NCI-H1694 (cell line): ENCODE measurements around the gene CFAP221.
A peak's percentile ranks its signal among the peaks of the same experiment; 100 is the strongest.

ENCODE experiments used
- DNase-seq: peaks from one replicate; lab custom pipeline; 2025; lab: John Stamatoyannopoulos, UW

Gene CFAP221

GRCh38 chr2:119544075-119544938 lies at the start of gene CFAP221:
TSS of gene CFAP221 (plus strand) at chr2:119544449. CDS start at chr2:119546132, 1,683 bp downstream.
- DNase-seq, result peak; percentile 37

GRCh38 chr2:119495948-119496347 lies 48.3 kb upstream of the CFAP221 start:
- DNase-seq, result no peak

- no peak for DNase-seq
These were observed 47.6 kb upstream of the CFAP221 start for GRCh38 chr2:119496682-119497081.

- DNase-seq, result no peak
These were observed 35.5 kb upstream of the CFAP221 start for GRCh38 chr2:119508756-119509155.

DNA sequence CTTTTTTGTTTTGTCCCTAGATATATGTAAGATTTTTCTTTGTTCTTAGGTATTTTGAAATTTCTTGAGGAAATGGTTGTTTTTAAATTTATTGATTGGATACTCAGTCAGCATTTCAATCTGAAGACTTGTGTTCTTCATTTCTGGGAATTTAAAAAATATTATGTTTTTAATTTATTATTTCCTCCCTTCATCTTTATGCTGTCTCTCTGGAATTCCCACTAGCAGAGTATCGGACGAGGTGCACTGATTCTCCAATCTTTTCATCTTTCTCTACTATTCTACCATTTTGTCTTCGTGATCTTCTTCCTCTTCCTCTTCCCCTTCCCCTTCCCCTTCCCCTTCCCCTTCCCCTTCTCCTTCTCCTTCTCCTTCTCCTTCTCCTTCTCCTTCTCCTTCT lies 32.3 kb upstream of the CFAP221 start:
- DNase-seq, result no peak

DNA sequence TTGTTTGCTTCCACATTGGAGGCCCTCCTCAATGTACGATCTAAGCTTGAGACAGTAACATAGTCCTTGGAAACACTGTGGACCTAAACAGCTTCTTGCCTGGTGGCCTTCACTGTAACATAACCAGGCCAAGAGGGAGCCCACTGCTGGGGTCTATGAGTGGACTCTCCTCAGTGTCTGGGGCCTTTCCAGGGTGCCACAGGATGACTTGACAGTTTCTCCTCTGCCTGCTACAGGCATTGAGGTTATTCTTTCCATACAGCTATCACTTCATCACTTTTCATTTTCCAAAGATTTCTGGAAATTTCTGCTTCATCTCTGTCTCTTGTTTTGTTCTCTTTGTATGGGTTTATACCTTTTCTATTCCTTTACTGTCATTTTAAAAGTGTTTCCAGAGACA lies 31.3 kb upstream of the CFAP221 start:
- no peak for DNase-seq

- DNase-seq, result no peak
These were observed 30.4 kb upstream of the CFAP221 start for GRCh38 chr2:119513832-119514231.

DNA sequence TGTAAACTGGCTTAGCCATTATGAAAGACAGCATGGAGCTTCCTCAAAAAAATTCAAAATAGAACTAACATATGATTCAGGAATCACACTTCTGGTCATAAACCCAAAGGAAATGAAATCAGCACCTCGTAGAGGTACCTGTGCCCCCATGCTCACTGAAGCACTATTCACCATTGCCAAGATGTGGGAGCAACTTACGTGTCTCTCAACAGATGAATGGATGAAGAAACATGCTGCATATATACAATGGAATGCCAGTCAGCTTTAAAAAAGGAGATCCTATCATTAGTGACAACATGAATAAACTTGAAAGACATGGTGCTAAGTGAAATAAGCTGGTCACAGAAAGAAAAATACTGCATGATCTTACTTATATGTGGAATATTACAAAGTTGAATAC lies 28.1 kb upstream of the CFAP221 start:
- DNase-seq, result no peak

DNA sequence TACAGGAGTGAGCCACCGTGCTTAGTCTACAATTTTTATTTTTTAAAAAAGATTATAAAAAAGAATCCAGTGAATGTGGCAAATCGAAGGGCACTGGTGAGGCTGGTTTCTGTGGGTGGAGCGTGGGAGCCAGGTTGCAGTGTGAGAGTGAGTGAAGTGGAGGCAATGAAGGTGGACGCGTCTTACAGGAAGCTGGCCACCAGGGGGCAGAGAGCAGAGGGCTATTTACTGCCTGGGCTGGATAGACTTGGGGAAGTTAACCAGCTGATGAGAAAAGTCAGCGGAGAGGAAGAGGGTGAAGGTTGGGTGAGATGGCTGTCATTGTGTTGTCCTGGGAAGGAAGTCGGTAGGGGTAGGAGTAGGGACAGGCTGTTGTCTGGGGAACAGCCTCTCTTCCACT lies 26.8 kb upstream of the CFAP221 start:
- peak; percentile 59 for DNase-seq

- DNase-seq, result no peak
These were observed 25.7 kb upstream of the CFAP221 start for GRCh38 chr2:119518401-119519056.

DNA sequence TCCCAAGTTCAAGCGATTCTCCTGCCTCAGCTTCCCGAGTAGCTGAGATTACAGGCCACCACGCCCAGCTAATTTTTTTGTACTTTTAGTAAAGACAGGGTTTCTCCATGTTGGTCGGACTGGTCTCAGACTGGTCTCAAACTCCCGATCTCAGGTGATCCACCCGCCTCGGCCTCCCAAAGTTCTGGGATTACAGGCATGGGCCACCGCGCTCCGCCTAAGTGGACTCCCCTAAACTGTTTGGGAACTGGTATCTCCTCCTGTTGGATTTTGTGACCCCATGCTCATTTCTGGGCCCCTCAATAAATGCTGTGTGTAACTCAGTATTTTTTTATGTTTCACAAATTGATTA lies 25.2 kb upstream of the CFAP221 start:
- no peak for DNase-seq

- DNase-seq, result no peak
These were observed 23.4 kb upstream of the CFAP221 start for GRCh38 chr2:119520696-119521432.

GRCh38 chr2:119521433-119522050 lies 22.7 kb upstream of the CFAP221 start:
- DNase-seq, result no peak

DNA sequence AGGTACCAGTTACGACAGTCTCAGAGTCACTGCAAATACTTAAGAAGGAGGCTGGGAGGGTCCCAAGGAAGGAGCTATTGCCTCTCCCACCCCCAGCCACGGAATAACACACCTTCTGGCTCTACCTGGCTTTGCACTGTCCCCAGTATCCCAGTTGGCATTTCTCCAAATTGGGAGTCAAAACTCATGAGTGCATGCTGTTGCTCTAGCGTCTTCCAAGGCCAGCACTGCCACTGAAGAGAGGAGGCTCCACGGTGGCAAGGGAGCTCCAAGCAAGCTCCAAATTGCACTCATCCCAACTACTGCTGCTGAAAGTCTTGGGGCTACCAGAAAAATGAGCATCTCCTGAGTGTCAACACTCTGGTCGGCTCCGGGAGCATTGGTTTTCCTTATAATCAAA lies 21.6 kb upstream of the CFAP221 start:
- DNase-seq, result no peak

DNA sequence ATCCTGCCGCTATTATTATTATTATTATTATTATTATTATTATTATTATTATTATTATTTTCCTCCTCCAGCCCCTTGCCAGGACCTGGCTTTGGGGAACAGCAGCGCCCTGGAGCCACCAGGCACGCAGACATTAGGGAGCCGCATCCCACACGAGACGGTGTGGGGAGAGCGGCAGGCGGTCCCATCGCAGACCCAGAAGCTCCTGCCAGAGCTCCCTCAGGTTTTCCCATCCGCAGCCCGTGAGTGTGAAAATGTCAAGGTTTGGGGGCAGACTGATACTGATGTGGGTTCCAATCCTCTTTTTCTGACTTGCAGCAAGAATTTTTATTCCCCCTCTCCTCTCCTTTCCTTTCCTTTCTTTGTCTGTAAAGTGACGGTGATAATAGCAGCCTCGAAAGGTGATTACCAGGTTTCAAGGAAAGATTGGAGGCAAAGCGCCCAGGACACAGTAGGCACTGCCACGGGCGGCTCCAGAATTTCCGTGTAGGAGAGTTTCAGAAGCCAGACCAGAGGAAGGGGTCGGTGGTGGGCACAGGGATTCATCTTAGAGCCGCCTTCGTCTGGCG lies 20.8 kb upstream of the CFAP221 start:
- DNase-seq, result no peak

DNA sequence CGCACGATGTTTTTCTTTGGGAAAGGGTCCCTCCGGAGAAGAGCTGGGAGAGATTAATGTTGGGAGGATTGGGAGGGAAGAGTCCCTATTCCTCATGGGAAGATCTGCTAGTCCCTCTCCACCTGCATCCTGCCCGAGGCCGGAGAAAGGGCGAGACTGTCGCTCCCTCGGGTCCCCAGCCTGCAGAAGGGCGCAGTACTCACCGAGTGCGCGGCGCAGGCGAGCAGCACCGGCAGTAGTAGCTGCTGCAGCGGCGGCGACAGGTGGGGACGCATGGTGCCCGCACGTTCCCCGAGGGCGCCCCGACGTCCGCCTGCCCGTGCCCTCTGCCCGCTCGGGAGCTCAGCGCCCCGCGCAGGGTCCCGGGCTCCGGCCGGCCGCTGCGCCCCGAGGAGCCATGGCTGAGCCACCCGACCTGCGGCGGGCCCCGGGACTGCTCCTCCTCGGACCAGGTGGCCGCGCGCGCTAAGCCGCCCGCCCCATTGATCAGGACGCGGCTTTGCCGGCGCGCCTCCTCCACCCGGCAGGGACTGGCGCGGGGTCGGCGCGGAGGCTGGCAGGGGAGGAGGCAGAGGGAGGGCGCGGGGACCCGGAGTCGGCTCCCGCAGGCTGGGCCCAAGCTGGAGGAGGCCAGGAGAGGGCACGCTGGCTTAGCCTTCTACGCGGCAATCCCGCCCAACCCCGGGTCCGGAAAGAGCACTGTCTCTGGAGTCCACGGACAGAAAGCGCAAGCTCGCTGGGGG lies 20.1 kb upstream of the CFAP221 start, which contains the start of gene SCTR:
Gene SCTR, minus strand, starts transcription at position 532 of the 743 bp plus-strand sequence. Its CDS starts 257 bp downstream, at position 275.
- no peak for DNase-seq

- DNase-seq, result no peak
These were observed 18.6 kb upstream of the CFAP221 start for GRCh38 chr2:119525614-119526013.

DNA sequence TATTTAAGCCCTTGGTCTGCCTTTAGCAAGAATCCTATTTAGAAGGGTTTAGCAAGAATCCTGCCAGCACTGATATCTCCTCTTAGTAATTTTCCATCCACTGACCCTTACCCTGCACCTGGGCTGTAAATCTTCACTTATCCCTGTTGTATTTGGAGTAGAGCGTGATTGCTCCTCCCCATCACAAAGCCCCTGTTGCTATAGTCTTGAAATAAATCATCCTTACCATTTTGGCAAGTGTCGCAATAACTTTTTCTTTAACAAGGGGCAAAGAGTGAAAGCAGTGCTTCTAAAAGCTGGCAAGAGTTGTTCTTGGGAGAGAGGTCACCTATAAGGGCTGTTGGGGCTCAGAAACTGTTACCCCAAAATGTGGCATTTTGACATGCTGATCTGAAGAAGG lies 16.2 kb upstream of the CFAP221 start:
- DNase-seq, result no peak

DNA sequence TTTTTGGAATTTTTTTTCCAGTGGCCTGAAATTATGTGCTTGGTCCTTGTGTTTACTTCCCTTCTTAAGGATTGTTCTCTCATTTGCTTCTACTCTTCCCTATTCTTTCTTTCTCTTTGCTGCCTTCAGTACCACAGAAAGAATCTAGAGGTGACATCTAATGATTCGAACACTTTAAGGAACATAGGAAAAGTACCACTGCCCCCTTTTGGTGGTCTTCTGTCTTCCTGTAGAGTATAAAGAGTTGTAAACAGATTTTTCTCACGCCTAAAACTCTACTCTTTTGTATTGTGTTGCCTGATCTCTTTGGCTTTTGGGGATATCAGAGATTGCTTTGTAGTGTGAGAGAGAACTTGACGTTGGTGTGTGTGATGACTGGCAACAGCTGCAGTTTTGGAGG lies 13.0 kb upstream of the CFAP221 start:
- DNase-seq, result peak; percentile 5

GRCh38 chr2:119533560-119533959 lies 10.7 kb upstream of the CFAP221 start:
- no peak for DNase-seq

GRCh38 chr2:119536211-119536610 lies 8.0 kb upstream of the CFAP221 start:
- no peak for DNase-seq
